HT1080 (cell line): ENCODE data around the gene GARRE1. TPM values are rescaled to one million over a fixed set of nuclear protein-coding genes. Genes with fewer than 3 reads are reported as not detected.
"Not testable (repeated sequence)": the region's sequence is repeated elsewhere in the genome, so short reads cannot be mapped to it uniquely, and the experiment has no call there.

ENCODE experiments used
- DNase-seq: peaks from one replicate; pipeline ENCODE4 v3.0.0-alpha.2; 2015; ENCODE audit warnings: low read depth
- polyA plus RNA-seq, 2 experiments: library from polyadenylated mRNA; depleted of rRNA; stranded (reverse); fragments of >200 nt; gene quantifications; 2 replicates each; pipeline ENCODE4 v1.2.3, GENCODE V29; 2015
- total RNA-seq: library from RNA; depleted of rRNA; stranded (reverse); fragments of >200 nt; shearing (Covaris generic); gene quantifications from 2 replicates; pipeline ENCODE4 v1.2.3, GENCODE V29; 2014; rRNA removed

Gene GARRE1, protein sequence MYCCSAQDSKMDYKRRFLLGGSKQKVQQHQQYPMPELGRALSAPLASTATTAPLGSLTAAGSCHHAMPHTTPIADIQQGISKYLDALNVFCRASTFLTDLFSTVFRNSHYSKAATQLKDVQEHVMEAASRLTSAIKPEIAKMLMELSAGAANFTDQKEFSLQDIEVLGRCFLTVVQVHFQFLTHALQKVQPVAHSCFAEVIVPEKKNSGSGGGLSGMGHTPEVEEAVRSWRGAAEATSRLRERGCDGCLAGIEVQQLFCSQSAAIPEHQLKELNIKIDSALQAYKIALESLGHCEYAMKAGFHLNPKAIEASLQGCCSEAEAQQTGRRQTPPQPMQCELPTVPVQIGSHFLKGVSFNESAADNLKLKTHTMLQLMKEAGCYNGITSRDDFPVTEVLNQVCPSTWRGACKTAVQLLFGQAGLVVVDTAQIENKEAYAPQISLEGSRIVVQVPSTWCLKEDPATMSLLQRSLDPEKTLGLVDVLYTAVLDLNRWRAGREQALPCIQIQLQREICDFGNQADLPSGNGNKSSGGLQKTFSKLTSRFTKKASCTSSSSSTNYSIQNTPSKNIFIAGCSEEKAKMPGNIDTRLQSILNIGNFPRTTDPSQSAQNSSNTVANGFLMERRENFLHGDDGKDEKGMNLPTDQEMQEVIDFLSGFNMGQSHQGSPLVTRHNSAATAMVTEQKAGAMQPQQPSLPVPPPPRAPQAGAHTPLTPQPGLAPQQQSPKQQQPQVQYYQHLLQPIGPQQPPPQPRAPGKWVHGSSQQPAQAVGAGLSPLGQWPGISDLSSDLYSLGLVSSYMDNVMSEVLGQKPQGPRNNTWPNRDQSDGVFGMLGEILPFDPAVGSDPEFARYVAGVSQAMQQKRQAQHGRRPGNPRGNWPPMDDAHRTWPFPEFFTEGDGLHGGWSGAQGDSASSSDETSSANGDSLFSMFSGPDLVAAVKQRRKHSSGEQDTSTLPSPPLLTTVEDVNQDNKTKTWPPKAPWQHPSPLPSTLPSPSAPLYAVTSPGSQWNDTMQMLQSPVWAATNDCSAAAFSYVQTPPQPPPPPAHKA (N-terminal part only)
- total RNA-seq: 7.5 and 8.1 TPM in 2 replicates
- 6.3 and 8.1 TPM in 2 replicates for polyA plus RNA-seq (2015; cell fraction: cytosol; rRNA removed)
- 13.0 and 15.7 TPM in 2 replicates for polyA plus RNA-seq (2015; cell fraction: nucleus; rRNA removed)

DNA sequence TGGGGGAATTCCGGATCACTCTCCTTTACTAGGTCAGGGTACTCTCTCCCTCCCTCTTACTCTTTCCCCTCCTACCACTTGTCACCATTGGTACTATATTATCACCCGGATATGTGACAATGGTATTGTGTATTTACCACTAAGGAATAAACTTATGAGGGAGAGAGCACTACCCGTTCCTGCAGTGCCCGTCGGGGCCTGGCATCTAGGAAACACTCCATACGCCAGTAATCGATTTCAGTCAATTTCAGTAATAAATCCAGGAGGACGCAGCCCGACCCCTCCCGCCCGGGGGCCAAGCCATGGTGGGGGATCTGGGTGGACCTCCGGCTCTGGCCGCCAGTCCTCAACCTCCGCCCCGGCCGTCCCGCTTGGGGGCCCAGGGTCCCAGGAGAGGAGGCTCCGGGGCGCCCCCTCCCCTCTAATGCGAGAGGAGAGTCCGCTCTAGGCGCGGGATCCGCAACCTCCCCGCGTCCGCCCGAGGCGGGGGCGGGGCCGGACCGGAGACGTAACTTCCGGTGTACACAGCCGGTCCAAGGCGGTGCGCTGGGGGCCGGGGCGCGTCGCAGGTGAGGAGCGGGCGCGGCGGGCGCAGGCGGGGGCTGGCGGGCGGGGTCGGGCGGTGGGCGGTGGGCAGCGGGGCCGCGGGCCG, at the start of gene GARRE1:
TSS of gene GARRE1 (plus strand) at position 509 of the 652 bp plus-strand sequence. CDS start 45,920 bp downstream, outside the sequence.
- DNase-seq: peak; percentile 35

DNA sequence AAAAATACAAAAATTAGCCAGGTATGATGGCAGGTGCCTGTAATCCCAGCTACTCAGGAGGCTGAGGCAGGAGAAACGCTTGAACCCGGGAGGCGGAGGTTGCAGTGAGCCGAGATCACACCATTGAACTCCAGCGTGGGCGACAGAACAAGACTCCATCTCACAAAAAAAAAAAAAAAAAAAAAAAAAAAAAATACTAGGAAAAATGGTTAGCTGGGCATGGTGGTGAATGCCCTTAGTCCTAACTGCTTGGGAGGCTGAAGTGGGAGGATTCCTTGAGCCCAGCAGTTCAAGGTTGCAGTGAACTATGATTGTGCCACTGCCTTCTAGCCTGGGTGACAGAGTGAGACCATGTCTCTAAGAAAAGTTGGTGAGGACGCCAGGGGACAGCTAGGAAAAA, 49.0 kb upstream of the GARRE1 start:
- DNase-seq: not testable (repeated sequence)

DNA sequence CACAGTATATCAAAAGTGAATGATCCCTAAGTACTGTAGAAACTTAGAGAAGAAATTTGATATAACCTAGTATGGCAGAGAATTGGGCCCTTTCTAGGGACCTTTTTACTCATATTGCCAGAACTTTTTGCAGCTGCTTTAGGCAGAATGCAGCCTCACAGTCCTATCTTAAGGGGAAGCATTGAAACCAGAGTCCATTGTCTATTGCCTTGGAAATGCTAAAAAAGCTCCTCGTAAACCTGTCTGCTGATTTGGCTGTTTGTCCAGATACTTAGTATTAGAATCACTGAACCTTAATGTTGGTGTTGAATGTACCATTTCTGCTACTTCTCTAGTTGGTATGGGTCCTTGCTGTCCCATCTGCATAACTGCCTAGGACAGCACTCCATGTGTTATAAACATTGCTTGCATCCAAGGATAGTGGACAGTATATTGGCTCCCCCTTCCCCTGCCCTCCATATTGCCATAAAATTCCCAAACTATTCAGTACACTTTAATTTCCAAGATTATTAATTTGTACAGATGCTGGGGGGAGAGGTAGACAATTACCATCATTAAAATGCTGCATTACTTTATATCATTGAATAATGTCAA, 46.0 kb upstream of the GARRE1 start:
- no peak for DNase-seq

DNA sequence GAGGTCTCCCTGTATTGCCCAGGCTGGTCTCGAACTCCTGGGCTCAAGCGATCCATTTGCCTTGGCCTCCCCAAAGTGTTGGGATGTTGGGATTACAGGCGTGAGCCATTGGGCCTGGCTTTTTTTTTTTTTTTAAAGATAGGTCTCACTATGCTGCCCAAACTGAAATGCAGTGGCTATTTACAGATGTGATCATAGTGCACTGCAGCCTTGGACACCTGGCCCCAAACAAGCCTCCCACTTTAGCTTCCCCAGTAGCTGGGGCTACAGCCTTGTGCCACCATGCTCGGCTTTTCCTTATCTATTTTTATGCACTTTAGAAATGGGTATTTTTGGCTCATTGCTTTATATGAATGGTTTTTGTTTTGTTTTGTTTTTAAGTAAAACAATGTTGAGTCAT, 44.6 kb upstream of the GARRE1 start:
- DNase-seq: no peak

DNA sequence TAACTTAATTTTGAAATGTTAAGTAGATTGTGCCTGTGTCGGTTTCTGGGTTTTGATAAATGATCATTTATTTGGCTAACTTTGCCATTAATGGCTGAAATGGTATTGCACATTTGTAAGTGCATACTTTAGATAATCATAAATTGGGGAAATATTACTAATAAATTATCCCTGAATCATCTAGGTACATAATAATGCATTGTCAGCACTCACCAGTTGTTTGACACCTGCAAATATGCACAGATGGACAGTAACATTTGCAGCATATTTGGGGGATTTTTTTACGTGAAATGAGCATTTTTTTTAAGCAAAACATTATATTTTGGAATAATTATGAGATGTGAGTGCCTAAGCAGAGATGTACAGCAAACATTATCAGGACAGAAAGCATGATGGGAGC, 41.1 kb upstream of the GARRE1 start:
- no peak for DNase-seq

DNA sequence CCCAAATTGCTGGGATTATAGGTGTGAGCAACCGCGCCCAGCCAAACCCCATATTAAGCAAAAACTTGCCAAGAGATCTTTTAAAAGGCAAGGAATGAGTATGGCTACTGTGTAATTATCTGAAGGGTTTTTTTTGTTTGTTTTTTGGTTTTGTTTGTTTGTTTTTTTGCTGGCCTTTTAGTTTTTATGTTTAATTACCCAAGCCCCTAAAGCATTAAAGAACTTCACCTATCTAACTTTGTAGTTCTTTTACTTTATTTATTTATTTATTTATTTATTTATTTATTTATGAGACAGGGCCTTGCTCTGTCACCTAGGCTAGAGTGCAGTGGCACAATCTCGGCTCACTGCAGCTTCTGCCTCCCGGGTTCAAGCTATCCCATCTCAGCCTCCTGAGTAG, 40.3 kb upstream of the GARRE1 start:
- no peak for DNase-seq

DNA sequence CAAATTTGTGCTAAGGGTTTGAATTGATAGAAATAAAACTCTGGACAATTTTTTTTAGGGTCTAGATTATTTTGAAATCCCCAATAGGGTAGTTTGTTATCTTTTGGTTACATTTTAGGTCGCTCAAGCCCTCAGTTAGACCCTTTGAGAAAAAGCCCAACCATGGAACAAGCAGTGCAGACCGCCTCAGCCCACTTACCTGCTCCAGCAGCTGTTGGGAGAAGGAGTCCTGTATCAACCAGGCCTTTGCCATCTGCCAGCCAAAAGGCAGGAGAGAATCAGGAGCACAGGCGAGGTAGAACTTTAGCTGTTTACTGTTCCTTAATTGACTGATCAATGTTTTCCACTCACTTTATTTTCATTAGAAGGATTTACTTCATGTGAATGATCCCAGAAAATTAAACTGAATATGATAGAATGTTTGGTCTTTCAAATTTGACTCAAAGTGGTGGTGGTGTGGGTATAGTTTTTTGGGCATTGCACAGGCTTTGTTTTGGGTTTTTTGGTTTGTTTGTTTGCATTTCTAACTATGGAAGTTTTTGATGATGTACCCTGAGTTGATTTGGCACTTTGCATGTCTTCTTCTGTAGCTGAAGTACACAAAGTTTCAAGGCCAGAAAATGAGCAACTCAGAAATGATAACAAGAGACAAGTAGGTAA, 39.2 kb upstream of the GARRE1 start:
- DNase-seq: no peak

DNA sequence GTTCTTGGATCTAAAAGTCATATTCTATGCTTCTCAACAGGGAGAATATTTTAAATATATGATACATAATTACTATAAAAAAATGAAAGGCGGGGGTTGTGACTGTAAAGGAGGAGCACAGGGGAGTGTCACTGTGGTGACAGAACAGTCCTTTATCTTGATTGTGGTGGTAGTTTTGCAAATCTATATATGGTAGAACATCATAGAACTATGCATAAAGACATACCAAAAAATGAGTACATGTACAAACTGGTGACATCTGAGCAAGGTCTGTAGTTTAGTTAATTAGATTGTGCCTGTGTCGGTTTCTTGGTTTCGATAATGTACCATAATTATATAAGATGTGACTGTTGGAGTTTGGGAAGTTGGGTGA, 38.7 kb upstream of the GARRE1 start:
- no peak for DNase-seq

DNA sequence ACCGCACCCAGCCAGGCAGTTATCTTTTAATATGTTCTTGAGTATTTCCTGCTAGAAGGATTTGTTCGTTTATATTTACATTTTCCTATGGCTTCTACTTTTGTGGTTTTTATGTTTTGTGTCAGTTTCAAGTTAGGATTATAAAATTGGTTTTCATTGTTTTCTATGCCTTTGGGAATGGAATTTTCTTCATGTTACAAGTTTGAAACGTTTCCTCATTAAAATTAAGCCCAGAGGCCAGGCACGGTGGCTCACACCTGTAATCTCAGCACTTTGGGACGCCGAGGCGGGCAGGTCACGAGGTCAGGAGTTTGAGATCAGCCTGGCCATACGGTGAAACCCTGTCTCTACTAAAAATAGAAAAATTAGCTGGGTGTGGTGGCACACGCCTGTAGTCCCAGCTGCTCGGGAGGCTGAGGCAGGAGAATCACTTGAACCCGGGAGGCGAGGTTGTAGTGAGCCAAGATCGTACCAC, 37.6 kb upstream of the GARRE1 start:
- DNase-seq: not testable (repeated sequence)

DNA sequence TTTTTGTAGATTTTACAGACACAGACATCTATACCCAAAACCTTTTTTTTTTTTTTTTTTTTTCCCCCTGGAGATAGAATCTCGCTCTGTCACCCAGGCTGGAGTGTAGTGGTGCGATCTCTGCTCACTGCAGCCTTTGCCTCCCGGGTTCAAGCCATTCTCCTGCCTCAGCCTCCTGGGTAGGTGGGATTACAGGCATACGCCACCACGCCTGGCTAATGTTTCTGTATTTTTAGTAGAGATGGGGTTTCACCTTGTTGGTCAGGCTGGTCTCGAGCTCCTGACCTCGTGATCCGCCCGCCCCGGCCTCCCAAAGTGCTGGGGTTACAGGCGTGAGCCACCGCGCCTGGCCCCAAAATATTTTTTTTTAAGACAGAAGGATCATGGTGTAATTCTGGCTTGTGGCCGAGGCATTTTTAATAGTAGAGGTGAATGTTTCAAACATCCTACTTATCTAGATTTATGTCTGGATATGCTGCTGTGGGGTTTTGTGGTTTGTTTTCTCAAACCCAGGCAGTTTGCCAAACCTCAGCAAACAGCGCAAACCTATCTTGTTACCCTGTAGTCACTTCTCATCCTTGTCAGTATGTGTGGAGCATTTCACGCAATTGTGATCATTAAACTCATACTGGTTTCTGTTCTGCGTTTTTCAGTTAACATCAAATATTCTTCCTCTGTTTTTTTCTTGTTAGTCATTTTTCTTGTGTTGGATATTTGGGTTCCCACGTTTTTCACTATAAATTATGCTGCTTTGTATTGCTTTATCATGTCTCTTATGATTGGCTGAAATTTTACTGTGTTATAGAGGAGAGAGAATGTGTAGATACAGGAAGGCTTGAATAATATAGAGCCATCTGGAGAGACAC, 36.2 kb upstream of the GARRE1 start:
- DNase-seq: peak; percentile 95

DNA sequence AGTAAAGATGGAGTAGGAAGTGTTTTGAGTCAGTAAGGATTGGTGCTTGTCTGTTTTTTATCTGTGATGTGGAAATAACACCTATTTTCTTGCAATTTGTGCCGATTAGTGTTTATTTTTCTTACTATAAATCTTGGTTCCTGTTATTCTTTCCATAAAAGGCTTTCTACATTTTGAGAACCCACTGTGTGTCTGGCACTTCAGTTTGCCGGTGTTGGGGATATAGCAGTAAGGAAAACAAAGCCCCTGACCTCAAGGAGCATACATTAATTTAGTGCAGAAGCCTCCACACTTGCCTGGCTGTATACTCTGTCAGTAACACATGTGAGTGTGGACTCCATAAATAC, 35.6 kb upstream of the GARRE1 start:
- no peak for DNase-seq

DNA sequence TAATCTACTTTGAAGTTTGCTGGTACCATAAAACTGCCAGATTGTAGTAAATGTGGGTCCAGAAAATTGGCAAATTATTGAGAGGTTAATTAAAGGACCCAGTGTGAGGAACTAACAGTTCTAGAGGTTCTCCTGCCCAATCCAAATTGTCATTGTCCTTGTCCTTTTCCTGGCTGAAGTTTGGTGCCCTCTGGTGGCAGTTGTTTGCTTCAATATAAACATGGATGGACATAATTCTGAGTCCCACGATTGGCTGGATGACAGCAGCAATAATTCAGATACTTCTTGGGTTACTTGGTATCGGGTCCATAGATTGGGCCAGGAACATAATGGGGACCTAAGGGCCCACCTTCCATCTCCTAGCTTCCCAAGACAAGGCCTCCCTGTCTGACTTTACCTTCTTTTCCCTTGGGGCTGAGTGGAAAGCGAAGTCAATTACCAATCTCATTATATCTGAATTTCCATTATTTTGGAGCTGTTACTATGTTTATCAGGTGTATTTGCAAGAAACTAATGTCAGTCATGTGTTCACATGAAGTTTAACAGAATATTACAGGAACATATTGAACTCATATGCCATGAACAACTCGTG, 33.8 kb upstream of the GARRE1 start:
- peak; percentile 41 for DNase-seq

DNA sequence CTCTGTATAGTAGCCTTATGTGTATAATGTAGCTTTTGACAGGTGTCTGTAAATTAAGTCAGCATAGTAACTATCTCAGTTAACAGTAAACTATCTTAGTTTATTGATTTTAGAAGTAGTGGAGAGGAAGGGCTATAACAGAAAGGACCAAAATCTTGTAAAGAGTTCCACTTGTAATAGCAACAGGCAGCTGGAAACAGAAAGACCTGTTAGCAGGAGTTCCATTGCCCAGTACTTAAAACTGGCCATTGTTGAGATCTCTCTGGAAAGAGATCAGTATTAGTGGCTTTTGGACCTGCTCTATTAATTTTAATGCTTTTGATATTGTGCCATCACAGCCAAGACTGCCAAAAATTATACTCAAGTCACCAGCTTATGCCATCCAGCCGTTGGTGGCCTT, 32.0 kb upstream of the GARRE1 start:
- DNase-seq: no peak

DNA sequence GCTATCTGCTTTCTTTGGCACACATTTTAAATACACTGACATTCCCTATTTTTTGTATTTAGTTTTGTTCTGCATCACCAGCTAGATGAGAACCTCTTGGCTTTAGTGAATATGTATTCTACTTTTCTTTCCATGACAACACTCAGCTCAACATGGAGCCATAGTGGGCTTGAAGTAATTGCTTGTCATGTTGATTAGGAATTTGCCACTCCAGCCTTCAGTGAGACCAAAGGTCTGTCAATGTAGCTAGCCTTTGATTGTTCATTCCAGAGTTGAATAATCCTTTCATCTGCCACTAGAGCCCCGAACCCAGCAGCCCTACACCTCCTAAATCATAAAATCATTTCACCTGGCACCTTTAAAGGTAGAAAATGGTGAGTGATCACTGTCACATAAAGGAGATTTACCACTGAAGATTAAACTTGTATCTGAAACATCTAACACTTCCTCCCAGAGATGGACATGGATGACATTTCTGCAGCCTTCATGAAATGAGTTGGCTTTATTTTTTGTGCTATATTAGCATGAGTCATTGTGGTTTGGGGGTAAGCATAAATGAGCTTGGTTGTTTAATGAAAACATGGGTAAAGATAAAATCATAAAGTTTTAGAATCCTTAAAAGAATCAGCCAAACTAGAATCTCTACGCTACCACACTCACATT, 29.2 kb upstream of the GARRE1 start:
- peak; percentile 38 for DNase-seq

DNA sequence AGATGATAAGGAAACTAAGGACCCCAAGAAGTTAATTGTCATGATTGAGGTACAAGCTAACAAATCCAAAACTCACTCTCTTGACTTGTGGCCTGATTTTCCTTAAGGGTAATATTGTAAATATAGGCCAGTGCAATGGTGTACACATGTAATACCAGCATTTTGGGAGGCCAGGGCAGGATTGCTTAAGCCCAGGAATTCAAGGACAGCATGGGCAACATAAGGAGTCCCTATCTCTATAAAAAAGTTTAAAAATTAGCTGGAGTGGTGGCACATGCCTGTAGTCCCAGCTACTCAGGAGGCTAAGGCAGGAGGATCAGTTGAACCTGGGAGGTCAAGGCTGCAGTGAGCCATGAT, 28.7 kb upstream of the GARRE1 start:
- no peak for DNase-seq

DNA sequence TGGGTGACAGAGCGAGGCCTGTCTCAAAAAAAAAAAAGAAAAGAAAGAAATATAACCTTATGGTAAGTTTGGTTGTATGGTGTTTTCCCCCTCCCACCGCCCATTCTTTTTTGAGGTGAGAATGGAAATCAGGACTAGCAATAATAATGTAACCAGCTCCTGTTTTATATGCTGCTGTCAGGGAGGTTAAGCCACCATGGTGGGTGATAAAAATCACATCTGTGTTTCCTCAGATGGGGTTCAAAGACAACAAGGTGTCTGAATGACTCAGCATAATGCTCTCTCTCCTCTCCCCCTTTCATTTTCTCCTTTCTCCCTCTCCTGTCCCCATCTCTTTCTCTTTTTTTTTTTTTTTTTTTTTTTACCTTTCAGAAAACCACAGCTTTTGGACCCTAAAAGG, 28.3 kb upstream of the GARRE1 start:
- DNase-seq: no peak

DNA sequence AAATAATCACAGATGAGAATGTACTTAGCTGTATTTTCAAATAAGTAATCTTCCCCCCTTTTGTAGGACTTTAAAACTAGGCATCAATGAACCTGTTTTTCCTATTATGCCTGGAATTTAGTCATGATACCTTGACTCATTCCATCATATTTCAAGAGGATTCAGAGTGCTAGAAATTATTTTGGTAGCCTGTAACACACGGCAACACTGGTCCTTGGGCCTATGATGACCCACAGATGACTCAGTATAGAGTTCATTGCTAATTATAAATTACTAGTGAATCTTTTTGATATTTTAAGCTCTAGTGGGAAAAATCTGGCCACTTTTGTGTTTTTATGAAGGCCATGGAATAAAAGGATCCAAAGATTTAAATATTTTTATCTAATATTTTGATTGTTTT, 26.0 kb upstream of the GARRE1 start:
- peak; percentile 34 for DNase-seq

DNA sequence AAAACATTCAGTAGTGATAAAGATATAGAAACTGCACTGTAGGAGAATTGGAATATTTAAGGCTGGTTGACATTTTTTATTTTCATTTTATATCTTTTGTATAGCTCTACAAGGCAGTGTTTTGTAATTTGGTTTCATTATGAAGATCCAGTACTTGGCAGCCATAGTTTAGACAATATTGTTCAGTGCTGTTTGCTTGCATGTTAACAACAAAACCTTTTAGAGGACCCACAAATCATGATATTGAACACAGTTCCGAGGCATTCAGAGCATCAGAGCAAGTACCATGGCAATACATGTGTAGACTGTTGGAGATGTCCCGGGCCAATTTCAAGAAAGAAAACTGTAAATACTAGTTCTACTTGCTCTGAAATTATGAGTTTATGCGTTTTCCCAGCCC, 25.6 kb upstream of the GARRE1 start:
- no peak for DNase-seq

DNA sequence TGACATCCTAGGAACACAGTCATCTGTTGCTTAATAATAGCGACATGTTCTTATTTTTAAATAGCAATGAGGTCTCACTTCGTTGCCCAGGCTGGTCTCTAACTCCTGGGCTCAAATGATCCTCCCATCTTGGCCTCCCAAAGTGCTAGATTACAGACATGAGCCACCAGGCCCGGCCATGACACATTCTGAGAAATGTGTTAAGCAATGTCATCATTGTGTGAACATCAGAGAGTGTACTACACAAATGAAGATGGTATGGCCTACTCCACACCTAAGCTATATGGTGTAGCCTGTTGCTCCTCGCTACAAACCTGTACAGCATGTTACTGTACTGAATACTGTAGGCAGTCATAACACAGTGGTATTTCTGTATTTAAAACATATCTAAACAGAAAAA, 24.6 kb upstream of the GARRE1 start:
- no peak for DNase-seq
